NCI-H1105 treated with DMSO at 0.1 percent for 48 hours (cell line): ENCODE measurements around the gene CDC42EP2.

Experiments used
- DNase-seq: peaks from one replicate; lab custom pipeline; 2025; lab: John Stamatoyannopoulos, UW

Gene CDC42EP2, protein sequence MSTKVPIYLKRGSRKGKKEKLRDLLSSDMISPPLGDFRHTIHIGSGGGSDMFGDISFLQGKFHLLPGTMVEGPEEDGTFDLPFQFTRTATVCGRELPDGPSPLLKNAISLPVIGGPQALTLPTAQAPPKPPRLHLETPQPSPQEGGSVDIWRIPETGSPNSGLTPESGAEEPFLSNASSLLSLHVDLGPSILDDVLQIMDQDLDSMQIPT

DNA sequence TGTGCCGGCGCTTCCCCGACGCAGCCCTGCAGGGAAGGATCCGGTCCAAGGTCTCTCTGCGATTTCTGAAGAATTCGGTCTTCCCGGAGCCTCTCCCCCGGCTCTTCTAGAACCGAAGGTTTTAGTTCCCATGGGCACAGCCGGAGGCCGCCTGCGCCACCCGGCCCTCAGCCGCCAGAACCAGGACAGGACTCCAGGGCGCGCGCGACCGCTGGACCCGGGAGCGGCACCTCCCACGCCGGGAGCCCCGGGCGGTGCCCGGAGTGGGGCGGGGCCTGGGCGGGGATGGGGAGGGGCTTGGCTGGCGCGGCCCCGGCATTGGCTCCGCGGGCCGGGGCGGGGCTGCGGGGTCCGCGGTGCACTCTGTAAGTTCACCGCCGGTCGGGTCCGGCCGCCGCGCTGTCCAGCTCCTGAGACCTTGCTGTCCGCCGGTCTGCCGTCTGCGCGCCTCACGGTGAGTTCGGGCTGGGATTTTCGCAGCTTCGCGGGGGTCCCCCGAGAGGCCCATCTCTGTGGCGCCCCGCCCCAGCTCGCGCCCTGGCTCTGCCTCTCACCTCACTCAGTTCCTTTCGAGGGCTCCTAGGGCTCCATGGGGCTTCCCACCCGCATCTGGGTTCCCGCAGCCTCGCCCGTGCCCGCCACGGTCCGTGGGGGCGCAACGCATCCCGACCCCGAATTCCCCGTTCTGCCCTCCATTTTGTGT lies at the start of gene CDC42EP2:
TSS of gene CDC42EP2 (plus strand) at position 366 of the 703 bp plus-strand sequence. CDS start 6,033 bp downstream, outside the sequence.
- peak; percentile 57 for DNase-seq

DNA sequence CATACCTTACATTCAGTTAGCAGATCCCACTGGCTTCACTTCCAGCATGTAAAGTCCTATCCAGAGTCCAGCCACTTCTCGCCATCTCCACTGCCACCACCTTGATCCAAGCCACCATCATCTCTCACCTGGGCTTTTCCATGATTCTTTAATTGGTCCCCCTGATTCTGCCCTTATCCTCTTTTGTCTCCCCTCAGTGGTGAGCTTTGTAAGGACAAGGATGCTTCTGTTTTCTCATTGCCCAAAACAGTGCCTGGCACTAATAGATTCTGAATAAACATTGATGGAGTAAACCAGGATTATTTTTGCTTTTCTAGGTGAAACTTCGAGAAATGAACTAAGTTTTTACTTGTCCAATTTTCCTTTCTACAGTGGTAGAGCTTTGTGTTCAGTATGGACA lies 48.5 kb upstream of the CDC42EP2 start:
- no peak for DNase-seq

DNA sequence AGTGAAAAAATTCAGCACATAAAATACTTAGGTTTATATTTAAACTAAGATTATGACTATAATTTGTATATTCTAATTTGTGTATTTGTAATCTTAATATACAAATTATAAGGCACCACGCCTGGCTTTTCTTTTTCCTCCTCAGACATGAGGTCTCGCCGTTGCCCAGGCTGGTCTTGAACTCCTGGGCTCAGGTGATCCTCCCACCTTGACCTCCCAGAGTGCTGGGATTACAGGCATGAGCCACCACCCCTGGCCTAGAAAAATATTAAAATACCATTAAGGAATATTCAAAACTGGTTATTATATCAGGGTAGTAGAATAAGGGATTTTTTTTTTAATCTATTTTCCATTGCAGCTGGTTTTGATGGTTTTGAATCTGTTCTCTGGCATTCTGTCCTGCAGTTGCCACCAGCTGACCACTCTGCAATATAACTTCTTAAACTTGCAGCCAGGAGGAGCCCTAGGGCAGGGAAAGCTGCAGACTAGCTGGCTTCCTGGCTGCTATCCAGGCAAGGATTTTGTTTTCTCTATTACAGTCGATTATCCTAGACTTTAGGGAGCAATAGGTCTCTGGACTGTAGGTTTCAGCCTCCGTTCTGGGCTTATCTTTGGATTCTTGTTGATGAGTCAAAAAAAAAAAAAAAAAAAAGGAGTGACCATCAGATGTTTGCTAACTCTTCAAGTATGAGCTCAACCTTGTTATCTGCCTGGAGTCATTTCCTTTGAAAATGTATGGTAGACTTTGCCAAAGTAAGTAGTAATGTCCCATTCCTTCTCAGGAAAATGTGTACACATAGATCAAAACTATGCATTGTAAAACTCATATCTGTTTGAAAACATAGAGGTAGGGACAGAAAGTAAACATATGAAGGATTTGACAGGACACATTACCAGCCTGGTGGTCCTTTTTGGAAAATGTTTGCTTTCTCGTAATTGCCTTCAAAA lies 39.7 kb upstream of the CDC42EP2 start:
- DNase-seq = peak; percentile 66

DNA sequence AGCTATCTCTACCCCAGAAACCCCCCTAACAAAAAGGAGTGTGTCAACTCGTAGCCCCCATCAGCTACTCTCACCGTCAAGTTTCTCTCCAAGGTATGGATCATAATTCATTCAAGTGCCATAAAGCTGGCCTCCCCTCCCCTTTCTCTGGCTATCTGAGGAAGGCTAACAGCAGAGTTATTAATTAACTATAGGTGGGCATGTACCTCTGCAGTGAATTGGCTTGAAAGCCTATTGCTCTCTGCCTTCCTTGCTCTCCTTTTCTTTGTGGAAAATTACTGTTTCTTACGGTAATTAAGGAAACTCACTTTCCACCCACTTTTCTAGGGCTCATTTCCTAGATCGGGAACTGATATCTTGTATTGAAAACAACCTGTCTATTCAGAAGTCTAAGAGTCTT lies 38.8 kb upstream of the CDC42EP2 start:
- no peak for DNase-seq

DNA sequence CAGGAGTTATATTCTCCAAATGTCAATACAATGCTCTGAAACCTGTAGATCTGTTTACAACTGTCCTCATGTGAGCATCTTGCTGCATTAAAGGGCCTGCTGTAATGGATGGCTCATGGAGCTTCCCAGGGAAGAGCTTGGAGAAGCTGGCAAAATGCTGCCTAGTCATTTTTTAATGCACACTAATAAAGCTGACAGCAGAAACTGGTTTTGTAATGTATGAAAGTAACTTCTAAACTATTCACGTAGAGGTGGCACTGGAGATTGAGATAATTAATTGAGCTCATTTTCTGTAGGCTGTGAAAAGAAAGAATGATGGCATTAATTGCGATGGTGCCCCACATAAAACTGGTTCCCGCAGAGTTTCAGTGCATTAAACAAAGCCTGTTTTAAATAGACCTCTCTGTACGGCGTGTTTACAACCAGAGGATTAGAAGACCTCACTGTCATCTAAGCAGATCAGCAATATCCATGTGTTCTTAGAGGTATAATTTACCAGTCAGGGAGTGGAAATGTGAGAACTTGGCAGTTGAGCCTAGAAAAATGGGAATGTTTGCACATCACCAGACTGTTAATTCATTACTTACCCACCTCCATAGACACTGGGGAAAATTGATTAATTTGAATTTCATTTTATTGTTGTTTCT lies 36.9 kb upstream of the CDC42EP2 start:
- no peak for DNase-seq

DNA sequence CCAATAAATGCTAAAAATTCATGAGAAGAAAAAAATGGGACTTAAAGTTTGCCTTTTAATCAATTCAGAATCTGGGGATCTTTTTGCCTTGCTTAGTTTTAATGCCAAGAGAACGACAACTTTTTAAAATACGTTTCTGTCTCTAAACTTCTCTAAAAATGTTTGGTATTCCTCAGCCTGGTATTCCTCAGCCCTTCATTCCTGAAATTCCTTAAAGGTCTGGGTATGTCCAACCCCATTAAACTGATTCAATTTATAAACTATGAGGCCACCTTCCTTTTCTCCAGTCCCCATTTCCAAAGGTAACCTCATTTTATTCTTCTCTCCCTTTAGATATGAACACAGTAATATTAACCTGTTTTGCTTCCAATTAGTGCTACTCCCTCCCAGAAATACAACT lies 36.3 kb upstream of the CDC42EP2 start:
- no peak for DNase-seq

DNA sequence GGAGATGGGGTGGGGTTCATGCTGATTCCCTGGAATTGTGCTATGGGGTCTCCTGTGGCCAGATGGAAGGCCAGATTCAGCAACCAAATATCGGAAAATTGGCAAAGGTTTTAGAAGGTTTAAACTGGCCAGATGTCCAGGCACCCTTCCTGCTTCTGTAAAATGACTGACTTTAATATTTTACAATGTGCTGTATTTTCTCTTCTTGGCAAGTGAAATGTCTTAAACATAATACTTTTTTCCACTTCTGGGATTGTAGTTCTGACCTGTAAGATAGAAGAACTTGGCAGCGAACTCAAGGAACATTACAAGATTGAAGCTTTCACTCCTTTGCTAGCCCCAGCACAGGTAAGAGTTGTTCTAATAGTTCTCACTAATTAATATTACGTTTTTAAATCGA lies 35.4 kb upstream of the CDC42EP2 start:
- no peak for DNase-seq

DNA sequence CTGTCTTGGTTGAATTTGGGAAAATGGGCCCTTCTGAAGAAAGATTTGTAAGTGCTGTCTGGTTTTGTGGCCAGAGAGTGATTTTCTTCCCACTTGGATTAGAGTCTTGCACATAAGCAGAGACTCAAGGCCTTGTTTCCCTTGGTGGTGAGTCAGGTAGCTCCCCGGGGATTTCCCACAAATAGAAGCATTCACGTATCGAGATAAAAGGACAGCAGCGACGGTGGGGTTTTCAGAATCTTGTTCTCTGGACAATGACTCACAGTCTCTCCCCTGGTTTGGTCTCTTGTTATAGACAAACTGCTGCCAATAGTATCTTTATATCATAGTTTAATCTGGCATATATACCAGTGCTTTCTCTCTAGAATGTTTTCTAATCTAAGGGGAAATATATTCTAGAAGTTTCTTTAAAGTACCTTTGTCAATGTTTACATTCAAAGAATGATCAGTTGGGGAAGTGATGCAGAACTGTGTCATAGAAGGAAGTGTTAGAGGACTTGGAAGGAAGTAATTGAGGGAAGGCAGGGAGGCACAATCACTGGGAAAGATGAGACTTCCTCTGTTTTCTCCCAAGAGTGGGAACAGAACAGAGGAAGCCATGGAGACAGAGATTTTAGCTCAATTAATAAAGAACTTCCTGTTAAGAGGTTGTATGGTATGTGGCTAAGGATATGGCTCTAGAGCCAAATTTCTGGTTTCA lies 34.8 kb upstream of the CDC42EP2 start:
- DNase-seq = no peak

DNA sequence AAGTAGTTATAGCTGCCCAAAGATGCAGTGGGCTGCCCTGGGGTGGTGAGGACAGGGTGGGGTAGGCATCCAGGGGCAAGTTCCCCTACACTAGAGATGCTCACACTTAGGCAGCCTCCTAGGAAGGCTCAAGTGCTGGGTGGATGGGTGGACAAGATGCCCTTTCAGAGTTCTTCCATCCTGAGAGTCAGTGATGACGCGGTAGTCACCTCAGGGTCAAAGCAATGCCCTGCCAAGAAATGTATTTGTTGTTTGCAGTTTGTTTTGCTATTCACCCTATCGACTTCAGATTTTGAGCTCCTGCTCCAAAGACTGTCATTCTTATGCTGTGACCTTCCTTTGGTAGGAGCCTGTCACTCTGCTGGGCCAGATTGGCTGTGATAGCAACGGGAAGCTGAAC lies 34.0 kb upstream of the CDC42EP2 start:
- no peak for DNase-seq

DNA sequence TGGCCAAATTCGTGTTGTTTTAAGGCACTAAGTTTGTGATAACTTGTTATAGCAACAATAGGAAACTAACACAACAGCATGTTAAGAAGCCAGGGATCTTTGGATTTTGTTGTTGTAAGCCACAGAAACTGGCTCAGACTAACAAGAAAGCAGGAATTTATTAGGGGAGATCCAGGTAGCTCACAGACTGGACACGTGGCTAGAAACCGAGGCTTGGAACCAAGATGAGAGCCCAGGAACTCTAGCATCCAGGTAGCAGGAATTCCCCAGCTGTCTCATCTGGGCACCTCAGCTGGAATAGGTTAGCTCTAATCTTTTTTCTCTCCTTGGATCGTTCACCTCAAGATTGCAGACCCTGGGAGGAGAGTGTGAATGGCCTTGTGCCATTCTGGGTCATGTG lies 28.0 kb upstream of the CDC42EP2 start:
- DNase-seq = no peak

DNA sequence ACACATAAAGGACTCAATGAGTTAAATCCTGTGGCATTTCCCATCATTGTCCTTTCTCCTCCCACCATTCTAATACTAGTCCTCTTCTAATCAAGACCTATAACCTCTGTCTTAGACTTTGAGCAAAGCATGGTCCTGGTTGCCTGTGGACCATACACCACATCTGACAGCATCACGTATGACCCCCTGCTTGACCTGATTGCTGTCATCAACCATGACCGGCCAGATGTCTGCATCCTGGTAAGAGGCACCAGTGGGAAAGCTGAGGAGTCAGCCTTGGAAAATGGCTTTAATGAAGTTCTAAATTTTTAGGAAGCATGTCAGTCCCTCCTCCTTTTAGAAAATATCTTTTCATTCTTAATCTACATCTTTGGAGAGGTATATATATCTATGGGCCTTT lies 27.1 kb upstream of the CDC42EP2 start:
- no peak for DNase-seq

DNA sequence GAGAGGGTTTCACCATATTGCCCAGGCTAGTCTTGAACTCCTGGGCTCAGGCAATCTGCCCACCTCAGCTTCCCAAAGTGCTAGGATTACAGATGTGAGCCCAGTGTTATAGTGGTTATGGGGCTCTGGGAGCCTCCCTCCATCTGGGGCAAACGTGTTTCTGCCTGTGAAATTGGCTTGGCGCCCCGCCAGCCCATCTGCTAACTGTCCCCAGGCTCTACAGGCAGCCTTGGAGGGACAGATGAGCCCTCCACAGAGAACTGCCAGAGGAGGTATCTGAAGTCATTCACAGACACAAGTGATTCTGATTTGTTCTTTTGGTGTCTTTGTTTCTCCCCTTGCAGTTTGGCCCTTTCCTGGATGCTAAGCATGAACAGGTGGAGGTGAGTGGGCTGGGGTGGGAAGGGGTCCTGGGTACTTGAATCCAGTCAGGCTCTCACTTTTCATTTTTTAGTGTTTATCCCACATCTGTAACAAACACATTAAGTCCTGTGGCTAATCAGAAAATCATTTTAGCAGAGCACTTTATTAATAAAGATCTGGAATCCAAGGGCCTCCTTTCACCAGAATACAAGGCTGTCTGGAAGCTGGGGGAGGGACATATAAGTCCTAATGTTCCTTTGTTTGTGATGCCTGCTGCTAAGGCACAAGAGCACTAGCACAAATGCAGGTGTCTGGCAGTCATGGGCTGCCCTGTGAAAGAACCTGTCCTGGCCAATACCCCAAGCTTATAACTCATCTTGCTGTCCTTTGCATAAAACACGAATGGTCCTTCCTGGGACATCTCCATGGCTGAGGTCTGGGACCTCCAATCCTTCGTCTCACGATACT lies 25.7 kb upstream of the CDC42EP2 start:
- DNase-seq = peak; percentile 58

DNA sequence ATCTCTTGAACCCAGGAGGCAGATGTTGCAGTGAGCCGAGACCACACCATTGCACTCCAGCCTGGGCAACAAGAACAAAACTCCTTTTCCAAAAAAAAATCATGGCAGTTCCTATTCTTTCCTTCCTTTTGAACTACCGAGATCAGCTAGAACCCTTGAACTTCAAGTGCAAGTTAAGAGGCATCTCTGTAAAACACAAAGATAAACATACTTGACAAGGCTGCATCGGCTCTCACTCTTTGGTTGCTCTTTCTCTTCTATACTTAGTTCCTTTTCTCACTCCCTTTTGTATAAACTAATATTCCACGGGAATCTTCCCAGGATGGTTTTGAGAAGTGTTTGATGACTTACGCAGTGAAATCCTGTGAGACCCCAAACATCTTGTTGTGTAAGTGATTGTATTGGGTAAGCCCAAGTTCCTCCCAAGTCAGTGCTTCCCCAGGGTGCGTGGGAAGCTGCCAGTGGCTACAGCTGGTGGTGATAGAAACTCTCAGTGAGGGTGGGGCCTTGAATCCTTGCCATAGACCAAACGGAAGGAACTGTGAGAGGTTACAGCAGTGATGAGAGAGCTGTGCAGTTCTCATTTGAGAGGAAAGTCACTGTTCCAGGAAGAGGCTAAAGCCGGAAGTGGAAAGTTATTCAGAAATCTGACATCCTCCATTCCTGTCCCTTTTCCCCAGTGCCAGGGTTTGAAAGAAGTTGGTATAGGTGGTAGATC lies 24.1 kb upstream of the CDC42EP2 start:
- no peak for DNase-seq

DNA sequence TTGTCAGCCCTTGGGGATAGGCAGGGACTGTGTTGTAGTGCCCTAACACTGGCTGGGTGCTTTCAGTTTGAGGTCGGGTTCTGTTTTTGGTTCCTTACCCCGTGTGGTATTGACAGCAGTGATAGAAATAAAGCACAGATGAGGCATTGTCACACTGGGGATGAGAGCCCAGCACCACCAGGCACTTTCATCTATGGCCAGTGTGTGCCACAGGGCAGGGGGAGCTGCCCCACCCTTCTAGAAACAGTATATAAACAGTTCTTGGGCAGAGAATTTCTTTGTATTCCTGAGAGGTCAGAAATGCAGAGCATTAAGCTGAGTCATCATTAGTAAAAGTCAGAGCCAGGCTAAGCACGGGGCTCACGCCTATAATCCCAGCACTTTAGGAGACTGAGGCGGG lies 23.1 kb upstream of the CDC42EP2 start:
- no peak for DNase-seq

DNA sequence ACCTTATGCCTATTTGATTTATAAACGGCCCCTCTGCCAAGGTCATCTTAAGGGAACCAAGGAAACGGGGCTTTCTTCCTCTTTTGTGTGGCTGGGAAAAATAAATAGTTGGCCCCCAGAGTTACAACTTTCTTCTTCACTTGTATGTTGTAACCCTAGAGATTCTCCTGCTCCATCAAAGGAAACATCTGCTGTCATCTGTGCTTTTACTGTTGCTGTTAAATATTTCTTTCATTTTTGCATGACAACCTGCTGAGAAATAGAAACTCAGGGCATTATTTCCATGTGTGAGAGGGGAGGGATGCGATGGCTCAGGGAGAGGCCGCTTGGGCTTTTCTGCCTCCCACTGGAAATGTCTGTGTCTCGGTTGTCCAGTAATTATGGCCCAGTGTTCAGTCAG lies 21.8 kb upstream of the CDC42EP2 start:
- no peak for DNase-seq

DNA sequence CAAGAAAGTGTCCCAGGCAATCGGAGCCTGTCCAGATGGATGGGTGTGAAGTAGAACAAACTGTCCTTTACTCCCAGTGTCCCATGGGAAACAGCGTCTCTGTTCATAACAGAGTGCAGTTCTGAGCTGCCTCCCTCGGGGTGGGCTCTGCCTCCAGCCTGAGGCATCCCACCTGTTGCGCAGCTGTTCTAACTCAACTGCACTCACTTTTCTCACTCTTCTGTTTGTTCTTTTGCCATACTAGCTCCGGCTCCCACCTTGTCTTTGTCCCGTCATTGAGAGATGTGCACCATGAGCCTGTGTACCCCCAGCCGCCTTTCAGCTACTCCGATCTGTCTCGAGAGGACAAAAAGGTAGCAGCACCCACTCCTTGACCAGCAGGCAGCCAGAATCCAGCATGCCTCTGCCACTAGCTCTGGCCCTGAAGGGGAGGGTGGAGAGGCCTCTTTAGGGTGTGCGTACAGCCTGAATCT lies 20.7 kb upstream of the CDC42EP2 start:
- no peak for DNase-seq

DNA sequence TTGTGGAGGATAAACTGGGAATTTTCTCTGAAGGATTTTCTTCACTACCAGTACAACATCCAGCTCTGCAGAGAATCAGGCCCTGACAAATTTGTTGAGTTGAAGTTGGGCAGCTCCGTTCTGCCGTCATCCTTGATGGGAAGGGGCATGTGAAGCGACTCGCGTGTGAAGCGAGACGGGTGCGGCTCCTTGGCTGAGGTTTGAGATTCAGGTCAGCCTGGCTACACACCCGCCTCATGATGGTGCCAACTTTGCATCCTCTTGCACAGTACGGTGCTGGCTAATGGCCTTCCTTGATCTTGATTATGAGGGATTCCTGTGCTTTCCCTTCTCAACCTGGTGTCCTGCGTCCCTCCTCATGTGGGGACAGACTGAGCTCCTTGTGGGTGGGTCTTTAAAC lies 19.7 kb upstream of the CDC42EP2 start:
- no peak for DNase-seq

DNA sequence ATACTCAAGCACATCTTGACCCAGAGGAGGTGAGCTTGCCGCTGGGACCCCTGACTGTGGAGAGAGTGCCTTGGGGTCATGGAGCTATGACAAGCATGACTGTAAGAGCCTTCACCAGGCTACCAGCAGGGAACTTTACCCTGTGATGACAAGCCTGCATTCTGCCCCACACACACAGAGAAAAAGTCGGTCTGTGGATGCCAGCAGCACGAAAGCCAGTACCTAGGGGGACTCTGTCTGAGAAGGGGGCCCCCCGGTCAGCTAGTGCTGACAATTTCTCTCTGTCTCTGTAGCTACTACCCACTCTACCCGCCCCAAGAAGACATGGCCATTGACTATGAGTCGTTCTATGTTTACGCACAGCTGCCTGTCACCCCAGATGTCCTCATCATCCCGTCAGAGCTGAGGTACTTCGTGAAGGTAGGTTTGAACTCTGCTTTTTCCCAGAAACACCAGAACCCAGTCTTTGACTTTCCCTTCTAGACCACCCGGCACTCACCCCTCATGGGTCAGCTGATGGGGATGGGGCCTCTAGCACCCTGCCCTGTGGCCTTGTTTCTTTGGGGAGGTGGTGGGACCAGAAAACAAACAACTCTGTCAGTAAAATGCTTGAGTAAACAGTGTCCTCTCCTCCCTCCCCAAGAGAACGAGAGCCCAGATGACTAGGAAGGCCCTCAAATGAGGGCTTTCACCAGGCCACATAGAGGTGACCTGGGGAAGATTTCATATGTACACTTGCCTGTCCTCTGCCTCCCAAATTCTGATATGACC lies 18.9 kb upstream of the CDC42EP2 start:
- no peak for DNase-seq

DNA sequence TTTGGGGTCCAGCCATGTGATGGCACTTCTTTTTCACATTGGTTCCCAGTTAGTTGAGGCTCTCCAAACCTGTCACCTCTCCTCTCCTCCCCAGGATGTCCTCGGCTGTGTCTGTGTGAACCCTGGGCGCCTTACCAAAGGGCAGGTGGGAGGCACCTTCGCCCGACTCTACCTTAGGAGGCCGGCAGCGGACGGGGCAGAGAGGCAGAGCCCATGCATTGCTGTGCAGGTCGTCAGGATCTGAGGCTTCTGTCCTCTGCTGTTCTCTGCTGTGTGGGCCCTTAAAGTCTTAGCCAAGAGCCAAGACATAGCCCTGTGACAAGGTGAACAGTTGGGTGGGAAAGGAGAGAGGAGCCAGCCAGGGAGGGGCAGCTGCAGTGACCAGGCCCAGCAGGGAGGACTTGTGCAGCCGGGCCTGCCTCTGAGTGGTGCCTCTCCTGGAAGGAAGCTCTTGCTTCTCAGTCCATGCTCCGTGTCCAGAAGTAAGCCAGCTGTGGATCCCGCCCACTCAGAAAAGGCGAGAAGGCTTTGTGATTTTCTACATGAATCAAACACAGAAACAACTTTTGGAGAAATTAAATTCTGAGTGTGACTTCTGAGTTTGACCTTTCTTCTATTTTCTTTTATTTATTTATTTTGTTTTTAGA lies 17.5 kb upstream of the CDC42EP2 start:
- no peak for DNase-seq
